Hepatocyte (in vitro differentiated cells): ENCODE measurements around the gene ATP1A3. TPM values are rescaled to one million over a fixed set of nuclear protein-coding genes. Genes with fewer than 3 reads are reported as not detected.
"Not testable (repeated sequence)": the region's sequence is repeated elsewhere in the genome, so short reads cannot be mapped to it uniquely, and the experiment has no call there.

Experiments used
- DNase-seq: peaks from one replicate; pipeline ENCODE4 v3.0.0-alpha.2; 2016; ENCODE audit warnings: low spot score
- H2AFZ ChIP-seq: fragments of 200-600 bp; sonication (generic); 2 replicates; pipeline ENCODE4 v1.6.0; 2016; ENCODE audit warnings: antibody characterized with exemption, mild to moderate bottlenecking
- H3K27ac ChIP-seq: fragments of 200-600 bp; sonication (generic); 2 replicates; pipeline ENCODE4 v1.5.1; 2016; ENCODE audit warnings: mild to moderate bottlenecking
- H3K27me3 ChIP-seq: fragments of 200-600 bp; sonication (generic); 2 replicates; pipeline ENCODE4 v1.6.1; 2016
- H3K36me3 ChIP-seq: fragments of 200-600 bp; sonication (generic); replicated peaks from 2 replicates; pipeline ENCODE4 v1.5.1; 2016; ENCODE audit warnings: low read depth; ENCODE audit not compliant: insufficient read depth
- H3K4me1 ChIP-seq: fragments of 200-600 bp; sonication (generic); 2 replicates; pipeline ENCODE4 v1.5.1; 2016; ENCODE audit warnings: mild to moderate bottlenecking, moderate library complexity; ENCODE audit not compliant: insufficient read depth
- H3K4me2 ChIP-seq: fragments of 200-600 bp; sonication (generic); 2 replicates; pipeline ENCODE4 v1.6.0; 2016
- H3K4me3 ChIP-seq: fragments of 200-600 bp; sonication (generic); 2 replicates; pipeline ENCODE4 v1.5.1; 2016; ENCODE audit warnings: mild to moderate bottlenecking
- H3K79me2 ChIP-seq: fragments of 200-600 bp; sonication (generic); 2 replicates; pipeline ENCODE4 v1.6.0; 2017; ENCODE audit warnings: mild to moderate bottlenecking
- H3K9me2 ChIP-seq: fragments of 200-600 bp; sonication (generic); replicated peaks from 2 replicates; pipeline ENCODE4 v1.6.0; 2017; ENCODE audit warnings: mild to moderate bottlenecking; ENCODE audit not compliant: insufficient read depth
- H3K9me3 ChIP-seq: fragments of 200-600 bp; sonication (generic); 2 replicates; pipeline ENCODE4 v1.5.1; 2016; ENCODE audit warnings: low read depth, mild to moderate bottlenecking
- H4K20me1 ChIP-seq: fragments of 200-600 bp; sonication (generic); 2 replicates; pipeline ENCODE4 v1.6.0; 2016; ENCODE audit warnings: mild to moderate bottlenecking; ENCODE audit not compliant: insufficient read depth, poor library complexity, severe bottlenecking
- CTCF ChIP-seq: fragments of 200-600 bp; sonication (generic); IDR thresholded peaks from 2 replicates; pipeline ENCODE4 v1.5.1; 2016; ENCODE audit warnings: antibody characterized with exemption, mild to moderate bottlenecking; ENCODE audit not compliant: poor library complexity
- EZH2 ChIP-seq: fragments of 200-600 bp; sonication (generic); IDR thresholded peaks from 2 replicates; pipeline ENCODE4 v1.6.1; 2016; ENCODE audit warnings: antibody characterized with exemption, mild to moderate bottlenecking, borderline replicate concordance
- EZH2phosphoT487 ChIP-seq: fragments of 200-600 bp; sonication (generic); IDR thresholded peaks from one replicate; pipeline ENCODE4 v1.6.1; 2018; ENCODE audit warnings: antibody characterized with exemption, mild to moderate bottlenecking, low read depth, moderate library complexity; ENCODE audit not compliant: unreplicated experiment, severe bottlenecking
- whole genome bisulfite sequencing: methylation state at CpG from one replicate; pipeline ENCODE4 v1.1.6; 2016; ENCODE audit warnings: low lambda C conversion rate; ENCODE audit errors: missing lambda C conversion rate; 5-methylcytosine and 5-hydroxymethylcytosine counted together
- polyA plus RNA-seq: library from polyadenylated mRNA; unstranded; fragments of >200 nt; fragmentation: Nextera tagmentation; extraction: Ambion mirVana; gene quantifications from 2 replicates; pipeline ENCODE4 v1.2.1, GENCODE V29; 2016
- total RNA-seq: library from RNA; depleted of rRNA; stranded (reverse); fragments of >200 nt; gene quantifications from 2 replicates; pipeline ENCODE4 v1.2.3, GENCODE V29; 2014

ATP1A3 gene
- 0.03 TPM in 1 of 2 replicates, not detected in the other for total RNA-seq
- 0.82 TPM in 1 of 2 replicates, not detected in the other for polyA plus RNA-seq

GRCh38 chr19:41993612-41994483 lies at the start of gene ATP1A3:
Gene ATP1A3 (minus strand): TSS chr19:41994230. CDS start chr19:41994076, 154 bp downstream.
- Histone ChIP-seq H3K9me3 (no peaks in the 10 kb centered on the region), H3K27ac (no peak within 1 kb of the TSS), H3K36me3 (no peaks in the 10 kb centered on the region), H3K4me2 (peak within 1 kb of the TSS; percentile 89), H3K4me1 (no peaks in the 10 kb centered on the region), H4K20me1 (no peaks in the 10 kb centered on the region), H2AFZ (no peak within 1 kb of the TSS), H3K9me2 (no peaks in the 10 kb centered on the region), H3K27me3 (peaks cover 72% of the 10 kb centered on the region), H3K79me2 (no peaks in the 10 kb centered on the region), H3K4me3 (peak within 1 kb of the TSS; percentile 20)
- peak; percentile 42 for TF ChIP-seq EZH2
- TF ChIP-seq EZH2phosphoT487, result no peak
- no peak for TF ChIP-seq CTCF
- DNase-seq, result peak; percentile 52
- WGBS, result 3% methylated on average over 28 of the region's 84 CpGs

GRCh38 chr19:42042455-42043170 lies 48.6 kb upstream of the ATP1A3 start:
- Histone ChIP-seq H3K27ac (no peak overlapping the region), H3K4me1 (no peaks in the 10 kb centered on the region), H3K9me2 (no peaks in the 10 kb centered on the region), H3K9me3 (no peaks in the 10 kb centered on the region), H3K36me3 (no peaks in the 10 kb centered on the region), H4K20me1 (no peaks in the 10 kb centered on the region), H3K4me2 (no peak overlapping the region), H3K27me3 (no peaks in the 10 kb centered on the region), H2AFZ (no peak overlapping the region), H3K79me2 (no peaks in the 10 kb centered on the region), H3K4me3 (no peak overlapping the region)
- 97% methylated on average over 28 of the region's 30 CpGs for WGBS
- no peak for DNase-seq
- no peak for TF ChIP-seq EZH2
- TF ChIP-seq CTCF, result no peak
- no peak for TF ChIP-seq EZH2phosphoT487

- not testable (repeated sequence) for H4K20me1 ChIP-seq, H3K9me3 ChIP-seq, H3K27ac ChIP-seq, H3K9me2 ChIP-seq, H3K4me3 ChIP-seq, H3K36me3 ChIP-seq, DNase-seq, H3K27me3 ChIP-seq, H3K4me1 ChIP-seq, H3K4me2 ChIP-seq, H2AFZ ChIP-seq, H3K79me2 ChIP-seq
- 89% methylated on average over 9 of the region's 9 CpGs for WGBS
Measured at GRCh38 chr19:42040491-42040890, 46.5 kb upstream of the ATP1A3 start.

- Histone ChIP-seq H3K9me3 (no peaks in the 10 kb centered on the region), H4K20me1 (no peaks in the 10 kb centered on the region), H3K27me3 (no peaks in the 10 kb centered on the region), H3K4me2 (no peak overlapping the region), H2AFZ (no peak overlapping the region), H3K79me2 (no peaks in the 10 kb centered on the region), H3K27ac (no peak overlapping the region), H3K36me3 (no peaks in the 10 kb centered on the region), H3K4me1 (no peaks in the 10 kb centered on the region), H3K9me2 (no peaks in the 10 kb centered on the region), H3K4me3 (no peak overlapping the region)
- TF ChIP-seq EZH2phosphoT487 (no peak), CTCF (no peak), EZH2 (no peak)
- no peak for DNase-seq
Measured at GRCh38 chr19:42040031-42040430, 46.0 kb upstream of the ATP1A3 start.
